HuH-7 (cell line): ENCODE results near the gene NRL.

Experiments
- DNase-seq: peaks from one replicate; pipeline ENCODE4 v3.0.0; 2011; ENCODE audit warnings: low spot score

The NRL gene

GRCh38 chr14:24080888-24081738 lies 33.6 kb downstream of the NRL start:
- DNase-seq: peak; percentile 86

GRCh38 chr14:24080142-24080530 lies 34.6 kb downstream of the NRL start:
- DNase-seq: no peak

GRCh38 chr14:24079491-24080141 lies 35.1 kb downstream of the NRL start:
- no peak for DNase-seq

GRCh38 chr14:24078146-24078545 lies 36.6 kb downstream of the NRL start:
- no peak for DNase-seq

- DNase-seq: no peak
Observed at GRCh38 chr14:24077086-24077485, 37.7 kb downstream of the NRL start.

- no peak for DNase-seq
Observed at GRCh38 chr14:24076302-24076601, 38.5 kb downstream of the NRL start.

- no peak for DNase-seq
Observed at GRCh38 chr14:24075485-24076301, 39.1 kb downstream of the NRL start.

GRCh38 chr14:24074625-24075484 lies 39.9 kb downstream of the NRL start:
- no peak for DNase-seq

GRCh38 chr14:24072881-24073877 lies 41.6 kb downstream of the NRL start:
- DNase-seq: no peak

GRCh38 chr14:24072436-24072835 lies 42.3 kb downstream of the NRL start:
- DNase-seq: no peak

GRCh38 chr14:24071836-24072430 lies 42.8 kb downstream of the NRL start:
- no peak for DNase-seq

GRCh38 chr14:24071144-24071697 lies 43.5 kb downstream of the NRL start, which contains the start of gene CPNE6:
Gene CPNE6, plus strand, starts transcription at chr14:24071562. Its CDS starts 1,375 bp downstream, at chr14:24072937.
- DNase-seq: no peak

- no peak for DNase-seq
Observed at GRCh38 chr14:24070285-24071143, 44.2 kb downstream of the NRL start.

- DNase-seq: no peak
Observed at GRCh38 chr14:24069411-24069735, 45.4 kb downstream of the NRL start.

GRCh38 chr14:24068711-24069410 lies 45.9 kb downstream of the NRL start:
- no peak for DNase-seq

- DNase-seq: no peak
Observed at GRCh38 chr14:24067133-24068082, 47.3 kb downstream of the NRL start.

- DNase-seq: peak; percentile 59
Observed at GRCh38 chr14:24066496-24067132, 48.1 kb downstream of the NRL start.
